ENCODE measurements around the gene SOD1.

DNA sequence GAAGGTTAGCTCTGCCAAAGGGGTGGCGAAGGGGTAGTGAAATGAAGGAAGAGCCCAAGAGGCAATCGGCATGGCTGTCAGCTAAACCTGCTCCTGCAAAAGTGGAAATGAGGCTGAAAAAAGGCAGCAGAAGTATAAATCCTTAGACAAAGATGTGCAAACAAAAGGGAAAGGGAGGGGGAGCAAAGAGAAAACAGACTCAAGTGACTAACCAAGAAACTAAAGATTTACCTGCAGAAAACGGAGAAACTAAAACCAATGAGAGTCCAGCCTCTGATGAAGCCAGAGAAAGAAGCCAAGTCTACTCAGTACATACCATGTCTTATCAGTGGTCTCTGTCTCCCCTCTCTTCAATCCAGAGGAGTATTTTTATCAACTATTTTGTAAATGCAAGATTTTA lies 47.1 kb downstream of the SOD1 start:
- no peak for TF ChIP-seq CTCF (IDR thresholded peaks at IDR 0.05; ENCODE audit: poor library complexity)
- TF ChIP-seq EZH2 (IDR thresholded peaks at IDR 0.05; ENCODE audit: borderline replicate concordance) = no peak
- TF ChIP-seq EZH2phosphoT487 (IDR thresholded peaks at IDR 0.05; ENCODE audit: low read depth, severe bottlenecking, unreplicated experiment) = no peak
